GM10248 (cell line): Measurements from ENCODE around the gene MRPL20.

Source experiments
- CTCF ChIA-PET: fragments of 300-600 bp; sonication (Branson Sonifier 250); formaldehyde crosslinking; extraction: SDS; loops from one replicate; lab custom pipeline; 2021; ENCODE audit warnings: antibody characterized with exemption; lab: Yijun Ruan, JAX
- POLR2A ChIA-PET: fragments of 350-650 bp; sonication (Branson Sonifier 250); formaldehyde crosslinking; extraction: SDS; loops from one replicate; lab custom pipeline; 2020; ENCODE audit warnings: antibody characterized with exemption; lab: Yijun Ruan, JAX
- DNase-seq: peaks from one replicate; pipeline ENCODE4 v3.0.0; 2012; ENCODE audit errors: extremely low spot score
- TF ChIP-seq, protein P1 (sequence below): IDR thresholded peaks from 2 replicates; pipeline ENCODE4 v1.5.1; 2012; ENCODE audit warnings: mild to moderate bottlenecking, low read depth; ENCODE audit errors: extremely low read depth, missing control alignments, control extremely low read depth

The MRPL20 gene

DNA sequence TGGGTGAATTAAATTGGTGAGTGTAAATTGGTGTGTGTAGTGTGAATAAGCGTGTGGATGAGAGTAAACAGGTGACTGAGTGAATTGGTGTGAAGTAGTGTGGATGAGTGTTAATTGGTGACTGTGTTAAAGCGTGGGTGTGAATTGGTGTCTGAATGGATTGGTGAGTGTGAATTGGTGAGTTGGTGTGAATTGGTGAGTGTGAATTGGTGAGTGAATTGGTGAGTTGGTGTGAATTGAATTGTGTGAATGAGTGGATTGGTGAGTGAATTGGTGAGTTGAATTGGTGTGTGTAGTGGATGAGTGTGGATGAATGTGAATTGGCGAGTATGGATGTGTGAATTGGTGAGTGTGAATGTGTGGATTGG lies 40.4 kb downstream of the MRPL20 start:
- CTCF ChIA-PET, result no interaction called here

DNA sequence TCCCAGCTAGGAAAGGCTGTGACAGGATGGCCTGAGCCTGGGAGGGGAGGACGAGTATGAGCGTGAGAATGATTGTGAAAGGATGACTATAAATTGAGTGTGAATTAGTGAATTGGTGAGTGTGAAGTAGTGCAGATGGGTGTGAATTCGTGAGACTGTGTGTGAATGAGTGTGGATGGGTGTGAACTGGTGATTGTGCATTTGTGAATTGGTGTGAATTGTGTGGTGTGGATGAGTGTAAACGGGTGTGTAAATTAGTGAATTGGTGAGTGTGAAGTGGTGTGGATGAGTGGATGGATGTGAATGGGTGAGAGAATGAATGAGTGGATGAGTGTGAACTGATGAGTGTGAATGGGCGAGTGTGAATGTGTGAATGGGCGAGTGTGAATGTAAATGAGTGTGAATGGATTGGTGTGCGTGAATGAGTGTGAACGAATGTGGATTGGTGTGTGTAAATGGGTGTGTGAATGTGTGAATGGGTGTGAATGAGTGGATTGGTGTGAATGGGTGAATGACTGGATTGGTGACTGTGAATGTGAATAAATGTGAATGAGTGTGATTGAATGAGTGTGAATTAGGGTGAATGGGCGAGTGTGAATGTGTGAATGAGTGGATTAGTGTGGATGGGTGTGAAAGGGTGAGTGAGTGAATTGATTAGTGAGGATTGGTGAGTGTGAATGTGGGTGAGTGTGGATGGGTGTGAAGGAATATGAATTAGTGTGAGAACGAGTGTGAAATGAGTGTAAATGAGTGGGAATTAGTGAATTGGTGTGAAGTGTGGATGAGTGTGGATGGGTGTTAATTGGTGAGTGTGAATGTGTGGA lies 41.0 kb downstream of the MRPL20 start:
- CTCF ChIA-PET, result interaction anchor here (1.2 kb wide), 1 partner anchor 18 kb away, joined by 3 read pairs; no protein-coding TSS in a partner anchor
- TF ChIP-seq, protein P1, sequence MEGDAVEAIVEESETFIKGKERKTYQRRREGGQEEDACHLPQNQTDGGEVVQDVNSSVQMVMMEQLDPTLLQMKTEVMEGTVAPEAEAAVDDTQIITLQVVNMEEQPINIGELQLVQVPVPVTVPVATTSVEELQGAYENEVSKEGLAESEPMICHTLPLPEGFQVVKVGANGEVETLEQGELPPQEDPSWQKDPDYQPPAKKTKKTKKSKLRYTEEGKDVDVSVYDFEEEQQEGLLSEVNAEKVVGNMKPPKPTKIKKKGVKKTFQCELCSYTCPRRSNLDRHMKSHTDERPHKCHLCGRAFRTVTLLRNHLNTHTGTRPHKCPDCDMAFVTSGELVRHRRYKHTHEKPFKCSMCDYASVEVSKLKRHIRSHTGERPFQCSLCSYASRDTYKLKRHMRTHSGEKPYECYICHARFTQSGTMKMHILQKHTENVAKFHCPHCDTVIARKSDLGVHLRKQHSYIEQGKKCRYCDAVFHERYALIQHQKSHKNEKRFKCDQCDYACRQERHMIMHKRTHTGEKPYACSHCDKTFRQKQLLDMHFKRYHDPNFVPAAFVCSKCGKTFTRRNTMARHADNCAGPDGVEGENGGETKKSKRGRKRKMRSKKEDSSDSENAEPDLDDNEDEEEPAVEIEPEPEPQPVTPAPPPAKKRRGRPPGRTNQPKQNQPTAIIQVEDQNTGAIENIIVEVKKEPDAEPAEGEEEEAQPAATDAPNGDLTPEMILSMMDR, result no peak
- POLR2A ChIA-PET, result no interaction called here
- DNase-seq, result no peak

More for the DNA sequence above, 40.4 kb downstream of the MRPL20 start:
- TF ChIP-seq, protein P1, result no peak
- DNase-seq, result no peak
- POLR2A ChIA-PET, result no interaction called here

DNA sequence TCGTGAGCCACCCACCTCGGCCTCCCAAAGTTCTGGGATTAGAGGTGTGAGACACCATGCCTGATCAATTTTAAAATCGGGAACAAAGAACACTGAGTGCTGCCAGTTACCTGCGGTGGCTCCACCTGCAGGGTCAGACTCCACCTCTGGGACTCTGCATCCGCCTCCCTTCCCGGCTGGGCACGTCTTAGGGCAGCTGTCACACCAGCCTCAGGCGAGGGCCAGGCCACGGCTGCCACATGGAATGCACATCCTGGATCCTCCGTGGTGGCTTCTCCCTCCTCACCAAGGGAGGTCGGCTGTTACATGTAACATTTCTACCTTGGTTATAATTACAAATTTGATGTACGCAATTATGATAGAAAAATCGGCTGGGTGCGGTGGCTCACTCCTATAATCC lies 42.8 kb downstream of the MRPL20 start:
- TF ChIP-seq, protein P1, result no peak
- POLR2A ChIA-PET, result no interaction called here
- no peak for DNase-seq
- CTCF ChIA-PET, result interaction anchor here (2.8 kb wide), 1 partner anchor 8 kb away, joined by 15 read pairs; no protein-coding TSS in a partner anchor

DNA sequence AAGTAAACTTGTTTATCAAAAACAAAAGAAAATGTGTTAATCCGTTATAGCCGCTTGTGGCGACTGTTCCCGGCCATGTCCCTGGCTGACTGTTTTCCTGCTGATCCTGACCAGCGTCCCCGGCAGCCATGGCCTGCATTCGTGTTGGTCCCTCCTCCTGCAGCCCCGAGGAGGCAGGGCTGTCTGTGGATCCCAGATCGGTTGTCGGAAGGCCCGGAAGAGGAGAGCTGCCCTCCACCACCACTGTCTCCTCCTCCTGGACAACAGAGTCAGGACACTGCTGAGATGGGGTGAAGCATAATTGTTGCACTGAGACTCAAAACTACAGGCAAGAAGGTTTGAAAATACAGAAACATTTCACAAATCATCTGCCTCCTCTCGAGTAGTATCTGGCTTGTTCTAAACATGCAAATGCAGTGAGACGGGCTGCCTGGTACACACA lies 45.1 kb downstream of the MRPL20 start:
- CTCF ChIA-PET, result interaction anchor here (2.8 kb wide), 1 partner anchor 10 kb away, joined by 15 read pairs; no protein-coding TSS in a partner anchor
- DNase-seq, result no peak
- TF ChIP-seq, protein P1, result no peak
- POLR2A ChIA-PET, result no interaction called here

DNA sequence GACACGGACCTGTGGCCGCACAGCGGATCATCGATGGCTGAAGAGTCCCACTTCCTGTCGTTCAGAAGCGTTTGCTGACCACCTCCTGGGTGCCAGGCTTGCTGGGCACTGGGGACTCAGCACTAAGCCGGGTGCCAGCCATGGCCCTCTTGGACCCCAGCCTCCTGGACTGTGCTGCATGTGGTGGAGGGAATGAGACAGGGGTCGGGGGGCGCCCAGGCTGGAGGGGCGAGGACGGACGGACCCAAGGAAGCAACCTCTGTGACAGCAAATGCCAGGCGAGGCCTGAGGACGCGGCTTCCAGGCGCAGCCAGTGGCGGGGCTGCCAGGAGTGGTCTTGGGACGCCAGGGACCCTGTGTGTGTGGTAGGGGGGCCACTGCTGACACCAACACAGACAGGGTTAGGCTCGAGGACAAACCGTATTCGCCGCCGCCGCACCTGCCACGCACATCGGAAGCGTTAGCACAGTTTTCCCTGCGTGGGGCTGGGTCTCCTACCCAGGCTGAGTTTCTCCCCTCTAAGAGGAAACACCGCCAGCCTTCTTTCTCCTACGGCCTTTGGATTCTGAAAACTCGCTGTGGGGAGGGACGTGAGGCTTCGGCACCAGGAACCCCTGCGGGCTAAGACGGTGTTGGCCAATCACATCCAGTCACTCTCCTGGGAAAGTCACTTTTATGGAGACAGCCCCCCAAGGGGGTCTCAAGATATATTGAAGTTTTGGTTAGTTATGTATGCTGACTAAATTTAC lies 45.7 kb downstream of the MRPL20 start:
- no peak for DNase-seq
- TF ChIP-seq, protein P1, result no peak
- ChIA-PET CTCF (interaction anchor here (2.8 kb wide), 1 partner anchor 11 kb away, joined by 15 read pairs; no protein-coding TSS in a partner anchor), POLR2A (no interaction called here)

DNA sequence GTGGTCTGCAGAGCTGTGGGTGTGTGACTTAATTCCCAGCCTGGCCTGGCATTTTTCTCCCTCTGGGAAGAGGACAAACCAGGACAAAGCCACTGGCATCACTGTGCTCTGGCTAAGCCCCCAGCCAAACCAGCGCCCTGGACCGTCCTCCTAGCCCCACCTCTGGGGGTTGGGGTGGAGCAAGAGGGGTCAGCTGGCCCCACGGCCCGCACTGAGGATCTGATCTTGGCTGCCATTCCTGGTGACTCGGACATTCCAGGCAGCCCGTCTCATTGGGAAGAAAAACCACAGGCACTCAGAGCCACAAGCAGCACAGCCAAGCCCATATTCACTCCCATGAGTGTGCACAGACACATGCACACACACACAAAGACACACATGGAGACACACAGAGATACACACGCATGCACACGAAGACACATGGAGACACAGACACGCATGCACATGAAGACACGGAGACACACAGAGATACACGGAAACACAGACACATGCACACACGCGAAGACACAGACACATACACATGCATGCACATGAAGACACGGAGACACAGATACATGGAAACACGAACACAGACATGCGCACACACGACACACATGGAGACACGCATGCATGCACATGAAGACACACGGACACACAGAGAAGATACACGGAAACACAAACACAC lies 46.5 kb downstream of the MRPL20 start:
- POLR2A ChIA-PET, result no interaction called here
- CTCF ChIA-PET, result no interaction called here
- DNase-seq, result no peak
- TF ChIP-seq, protein P1, result no peak
